ENCODE measurements around the gene SPPL3. TPM values are rescaled to one million over a fixed set of nuclear protein-coding genes. Genes with fewer than 3 reads are reported as not detected.
A peak's percentile ranks its signal among the peaks of the same experiment; 100 is the strongest.

SPPL3 gene
- total RNA-seq, 4 donors from 2014 or later, result 30.3 to 47.1 (median 34.2) TPM

DNA sequence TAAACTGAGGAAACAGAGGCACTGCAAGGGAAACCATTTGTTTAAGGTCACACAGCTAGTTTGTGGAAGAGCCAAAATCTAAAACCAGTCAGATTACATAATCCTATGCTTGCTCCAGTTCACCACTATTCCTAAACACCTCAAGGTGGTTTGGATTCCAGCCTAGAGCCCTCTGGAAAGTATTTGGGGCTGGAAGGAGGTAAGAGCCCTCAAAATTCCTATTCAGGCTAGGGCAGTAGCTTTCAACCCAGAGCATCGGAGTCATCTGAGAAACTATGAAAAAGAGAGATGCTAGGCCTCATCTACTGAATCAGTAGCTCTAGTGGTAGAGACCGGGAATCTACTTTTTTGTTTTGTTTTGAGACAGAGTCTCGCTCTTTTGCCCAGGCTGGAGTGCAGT is 16.0 kb upstream of the SPPL3 start:
- H3K9me3 ChIP-seq, result peaks cover 0 to 15% (median 13%) of the 10 kb centered on the region in 3 donors
- H3K36me3 ChIP-seq, result no peaks in the 10 kb centered on the region
- H3K27me3 ChIP-seq, result no peaks in the 10 kb centered on the region
- no peak for TF ChIP-seq POLR2A (IDR thresholded peaks at IDR 0.05)
- TF ChIP-seq, protein P1, sequence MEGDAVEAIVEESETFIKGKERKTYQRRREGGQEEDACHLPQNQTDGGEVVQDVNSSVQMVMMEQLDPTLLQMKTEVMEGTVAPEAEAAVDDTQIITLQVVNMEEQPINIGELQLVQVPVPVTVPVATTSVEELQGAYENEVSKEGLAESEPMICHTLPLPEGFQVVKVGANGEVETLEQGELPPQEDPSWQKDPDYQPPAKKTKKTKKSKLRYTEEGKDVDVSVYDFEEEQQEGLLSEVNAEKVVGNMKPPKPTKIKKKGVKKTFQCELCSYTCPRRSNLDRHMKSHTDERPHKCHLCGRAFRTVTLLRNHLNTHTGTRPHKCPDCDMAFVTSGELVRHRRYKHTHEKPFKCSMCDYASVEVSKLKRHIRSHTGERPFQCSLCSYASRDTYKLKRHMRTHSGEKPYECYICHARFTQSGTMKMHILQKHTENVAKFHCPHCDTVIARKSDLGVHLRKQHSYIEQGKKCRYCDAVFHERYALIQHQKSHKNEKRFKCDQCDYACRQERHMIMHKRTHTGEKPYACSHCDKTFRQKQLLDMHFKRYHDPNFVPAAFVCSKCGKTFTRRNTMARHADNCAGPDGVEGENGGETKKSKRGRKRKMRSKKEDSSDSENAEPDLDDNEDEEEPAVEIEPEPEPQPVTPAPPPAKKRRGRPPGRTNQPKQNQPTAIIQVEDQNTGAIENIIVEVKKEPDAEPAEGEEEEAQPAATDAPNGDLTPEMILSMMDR (IDR thresholded peaks at IDR 0.05), result no peak
- H3K27ac ChIP-seq, result no peak overlapping the region
- no peak for DNase-seq
- H3K4me1 ChIP-seq, result peaks cover 0 to 18% (median 0%) of the 10 kb centered on the region in 3 donors
- intact Hi-C loops (cut with DNase I), result no loop called here
- H3K4me3 ChIP-seq, result no peak overlapping the region
- 80 to 81% methylated on average over 3 of the region's 3 CpGs for WGBS, 2 donors

DNA sequence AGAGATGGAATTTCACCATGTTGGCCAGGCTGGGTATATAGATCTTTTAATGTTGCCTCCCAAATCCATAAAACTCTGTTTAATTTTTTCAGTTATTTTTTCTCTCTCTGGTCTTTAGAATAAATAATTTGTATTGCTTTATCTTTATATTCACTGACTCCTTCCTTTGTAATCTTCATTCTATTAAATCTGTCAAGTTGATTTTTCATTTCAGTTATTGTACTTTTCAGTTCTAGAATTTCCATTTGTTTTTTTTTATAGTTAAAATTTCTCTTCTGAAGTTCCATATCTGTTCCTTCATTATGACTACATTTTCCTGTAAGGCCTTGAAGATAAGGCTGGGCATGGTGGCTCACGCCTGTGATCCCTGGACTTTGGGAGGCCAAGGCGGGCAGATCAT is 13.6 kb upstream of the SPPL3 start:
- Histone ChIP-seq H3K9me3 (peaks cover 0 to 15% (median 13%) of the 10 kb centered on the region in 3 donors), H3K4me3 (no peak overlapping the region), H3K27me3 (no peaks in the 10 kb centered on the region), H3K27ac (no peak overlapping the region), H3K36me3 (no peaks in the 10 kb centered on the region), H3K4me1 (peaks cover 0 to 31% (median 3%) of the 10 kb centered on the region in 3 donors)
- intact Hi-C loops (cut with DNase I), result no loop called here
- no peak for TF ChIP-seq POLR2A (IDR thresholded peaks at IDR 0.05)
- 90 to 100% methylated on average over 2 of the region's 2 CpGs for WGBS, 2 donors
- DNase-seq, result no peak

DNA sequence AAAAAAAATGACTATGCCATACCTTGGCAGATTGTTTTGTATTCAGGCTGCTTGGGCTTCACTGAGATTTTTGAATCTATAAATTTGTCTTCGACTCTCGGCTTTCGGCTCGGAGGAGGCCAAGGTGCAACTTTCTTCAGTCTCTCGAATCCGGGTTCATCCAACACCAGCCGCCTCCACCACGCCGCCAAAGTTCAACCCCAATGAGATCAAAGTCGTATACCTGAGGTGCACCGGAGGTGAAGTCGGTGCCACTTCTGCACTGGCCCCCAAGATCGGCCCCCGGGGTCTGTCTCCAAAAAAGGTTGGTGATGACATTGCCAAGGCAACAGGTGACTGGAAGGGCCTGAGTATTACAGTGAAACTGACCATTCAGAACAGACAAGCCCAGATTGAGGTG is 12.4 kb upstream of the SPPL3 start:
- Histone ChIP-seq H3K36me3 (no peaks in the 10 kb centered on the region), H3K4me1 (peaks cover 0 to 30% (median 3%) of the 10 kb centered on the region in 3 donors), H3K4me3 (no peak overlapping the region), H3K27ac (no peak overlapping the region), H3K27me3 (no peaks in the 10 kb centered on the region), H3K9me3 (peaks cover 0 to 15% (median 13%) of the 10 kb centered on the region in 3 donors)
- no peak for DNase-seq
- WGBS, 2 donors, result 95 to 96% methylated on average over 12 to 14 of the region's 14 CpGs
- intact Hi-C loops (cut with DNase I), result no loop called here
- TF ChIP-seq POLR2A (IDR thresholded peaks at IDR 0.05), result no peak
- TF ChIP-seq, protein P1 (IDR thresholded peaks at IDR 0.05), result no peak

DNA sequence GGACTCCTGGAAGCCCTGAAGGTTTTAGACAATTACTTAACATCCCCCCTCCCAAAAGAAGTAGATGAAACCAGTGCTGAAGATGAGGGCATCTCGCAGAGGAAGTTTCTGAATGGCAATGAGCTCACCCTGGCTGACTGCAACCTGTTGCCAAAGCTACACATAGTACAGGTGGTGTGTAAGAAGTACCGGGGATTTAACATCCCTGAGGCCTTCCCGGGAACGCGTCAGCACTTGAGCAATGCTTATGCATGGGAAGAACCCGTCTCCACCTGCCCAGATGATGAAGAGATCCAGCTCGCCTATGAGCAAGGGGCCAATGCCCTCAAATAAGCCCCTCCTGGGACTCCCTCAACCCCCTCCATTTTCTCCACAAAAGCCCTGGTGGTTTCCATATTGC is 10.6 kb upstream of the SPPL3 start:
- H3K4me1 ChIP-seq, result peaks cover 0 to 47% (median 3%) of the 10 kb centered on the region in 3 donors
- no peak overlapping the region for H3K4me3 ChIP-seq
- no peak for DNase-seq
- H3K27me3 ChIP-seq, result no peaks in the 10 kb centered on the region
- peak overlapping the region; percentile 18 to 76 (median 60) for H3K27ac ChIP-seq
- intact Hi-C loops (cut with DNase I), result no loop called here
- no peaks in the 10 kb centered on the region for H3K36me3 ChIP-seq
- H3K9me3 ChIP-seq, result peaks cover 0 to 15% (median 13%) of the 10 kb centered on the region in 3 donors
- 50 to 71% methylated on average over 5 of the region's 7 CpGs for WGBS, 2 donors
- TF ChIP-seq POLR2A (IDR thresholded peaks at IDR 0.05), result no peak
- TF ChIP-seq, protein P1 (IDR thresholded peaks at IDR 0.05), result no peak

DNA sequence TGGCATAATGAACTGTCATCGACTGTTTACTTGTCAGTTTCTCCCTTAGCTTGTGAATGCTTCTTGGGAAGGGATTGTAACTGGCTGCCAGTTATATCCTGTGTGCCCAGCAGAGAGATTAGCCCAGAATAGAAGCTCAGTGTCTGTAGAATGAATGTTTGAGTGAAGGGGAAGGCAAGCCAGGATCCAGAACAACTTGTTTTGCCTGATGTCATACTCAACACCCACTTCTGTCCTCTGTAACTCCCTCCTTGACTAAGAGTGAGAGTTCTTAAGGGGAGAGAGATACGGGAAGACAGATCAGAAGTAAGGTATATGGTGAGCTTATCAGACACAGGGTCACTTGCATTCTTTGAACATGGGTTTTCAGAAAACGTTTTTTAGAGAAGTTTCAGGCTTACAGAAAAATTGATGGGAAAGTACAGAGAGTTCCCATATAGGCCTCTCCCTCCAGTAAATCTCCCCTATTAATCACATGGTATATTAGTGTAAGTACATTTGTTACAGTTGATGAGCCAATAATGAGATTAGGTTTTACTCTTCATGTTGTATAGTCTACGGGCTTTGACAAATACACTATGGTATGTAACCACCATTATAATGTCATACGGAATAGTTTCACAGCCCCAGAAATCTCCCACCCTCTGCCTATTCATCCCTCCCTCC is 5.6 kb upstream of the SPPL3 start:
- Histone ChIP-seq H3K4me3 (no peak overlapping the region), H3K4me1 (peaks cover 17 to 93% (median 29%) of the 10 kb centered on the region in 3 donors), H3K27ac (peak overlapping the region; percentile 67 to 99 (median 94)), H3K36me3 (no peaks in the 10 kb centered on the region), H3K27me3 (no peaks in the 10 kb centered on the region), H3K9me3 (no peaks in the 10 kb centered on the region)
- TF ChIP-seq POLR2A (IDR thresholded peaks at IDR 0.05), result no peak
- TF ChIP-seq, protein P1 (IDR thresholded peaks at IDR 0.05), result no peak
- intact Hi-C loops (cut with DNase I), result loop anchor here (5.0 kb wide), 1 partner anchor 53 kb away; no protein-coding TSS in a partner anchor
- DNase-seq, result no peak
- 21 to 62% methylated on average over 5 of the region's 5 CpGs for WGBS, 2 donors

All from esophagus squamous epithelium (tissue), 5 donors.